GM12891 (cell line): ENCODE results near the gene BCL3.

Experiments
- PAX5 ChIP-seq: IDR thresholded peaks from 2 replicates; pipeline ENCODE4 v1.6.1; 2011; ENCODE audit warnings: low read length, moderate library complexity, mild to moderate bottlenecking; ENCODE audit not compliant: insufficient read depth, severe bottlenecking
- POLR2A ChIP-seq: IDR thresholded peaks from 2 replicates; pipeline ENCODE4 v1.6.1; 2011; ENCODE audit warnings: low read depth, low read length, control low read depth
- TAF1 ChIP-seq: IDR thresholded peaks from 2 replicates; pipeline ENCODE4 v1.6.1; 2011; ENCODE audit warnings: low read depth, low read length, control low read depth

DNA sequence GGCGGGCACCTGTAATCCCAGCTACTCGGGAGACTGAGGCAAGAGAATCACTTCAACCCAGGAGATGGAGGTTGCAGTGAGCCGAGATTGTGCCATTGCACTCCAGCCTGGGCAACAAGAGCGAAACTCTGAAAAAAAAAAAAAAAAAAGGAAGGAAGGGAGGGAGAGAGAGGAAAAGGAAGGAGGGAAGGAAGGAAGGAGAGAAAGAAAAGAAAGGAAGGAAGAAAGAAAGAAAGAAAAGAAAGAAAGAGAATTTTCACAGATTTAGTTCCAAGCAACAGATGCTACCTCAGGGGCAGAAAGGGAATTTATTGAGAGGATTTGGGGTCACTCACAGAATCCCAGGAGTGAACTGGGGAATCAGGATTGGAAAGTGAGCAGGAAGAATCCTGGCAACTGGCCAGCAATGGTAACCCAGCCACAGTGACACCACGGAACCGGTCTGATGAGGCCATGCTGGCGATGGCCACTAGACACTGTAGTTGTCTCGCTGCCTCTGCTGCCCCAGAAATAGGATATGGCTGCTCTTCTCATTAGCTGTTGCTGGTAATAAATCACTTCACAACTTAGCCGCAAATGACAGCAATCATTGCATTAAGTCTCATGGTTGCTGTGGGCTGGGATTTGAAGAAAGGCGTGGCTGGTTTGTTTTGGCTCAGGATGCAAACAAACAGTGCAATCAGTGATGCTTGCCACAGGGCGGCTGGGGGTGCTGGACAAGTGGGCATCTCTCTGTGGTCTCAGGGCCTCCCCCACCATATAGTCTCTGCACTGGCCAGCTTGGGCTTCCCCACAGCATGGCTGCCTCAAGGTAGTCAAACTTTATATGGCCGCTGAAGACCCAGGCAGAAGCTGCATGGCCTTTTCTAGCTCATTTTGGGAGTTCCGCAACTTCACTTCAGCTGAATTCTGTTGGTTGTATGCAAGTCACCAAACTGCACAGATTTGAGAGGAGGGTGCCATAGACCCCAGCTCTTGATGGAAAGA is 55.2 kb downstream of the BCL3 start:
- TF ChIP-seq POLR2A, result no peak
- no peak for TF ChIP-seq TAF1
- TF ChIP-seq PAX5, result no peak
